ENCODE data around the gene MINDY3. TPM values are rescaled to one million over a fixed set of nuclear protein-coding genes. Genes with fewer than 3 reads are reported as not detected.

The MINDY3 gene
- 31.0 and 31.1 TPM in 2 replicates for total RNA-seq

DNA sequence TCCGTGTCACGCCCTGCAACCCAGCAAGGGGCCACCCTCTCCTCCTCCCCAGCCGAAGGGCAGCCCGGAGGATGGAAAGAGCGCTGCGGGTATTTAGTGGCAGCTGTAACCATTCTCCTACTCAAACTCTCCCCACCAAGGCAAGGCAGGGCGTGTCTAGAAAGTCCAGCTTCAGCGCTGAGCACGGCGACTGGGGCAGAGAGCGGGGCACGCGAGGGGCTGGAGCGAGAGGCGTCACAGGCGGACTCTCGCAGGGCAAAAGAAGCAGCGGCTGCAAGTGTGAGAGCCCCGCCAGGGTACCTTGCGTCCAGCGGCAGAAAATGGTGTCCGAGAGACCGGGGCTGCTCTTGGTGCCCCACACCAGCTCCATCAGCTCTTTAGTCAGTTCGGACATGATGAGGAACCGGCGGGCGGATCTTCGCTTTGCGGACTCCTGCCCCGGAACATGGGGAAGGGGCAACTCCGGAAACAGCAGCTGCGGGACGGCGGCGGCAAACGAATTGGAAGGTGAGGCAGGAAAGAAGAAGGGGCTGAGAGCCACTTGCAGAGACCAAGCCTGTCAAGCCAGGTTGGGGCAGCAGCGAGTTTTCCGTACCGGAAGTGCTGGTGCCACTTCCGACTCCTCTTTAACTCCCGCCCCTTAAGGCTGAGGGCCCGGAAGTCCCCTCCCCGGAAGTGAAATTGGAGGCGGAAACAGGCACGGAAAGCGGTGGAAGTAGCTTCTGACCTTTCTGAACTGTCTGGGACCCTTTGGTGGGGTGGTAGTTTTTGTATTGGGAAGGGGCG, at the start of gene MINDY3:
Gene MINDY3, minus strand, starts transcription at position 602 of the 786 bp plus-strand sequence. Its CDS starts 208 bp downstream, at position 394.

Other genes starting within 250 kb of the MINDY3 start
- gene ITGA8, start 140.6 kb downstream of the MINDY3 start, total RNA-seq, result not detected in 2 replicates

Measured in myometrial cell (primary cell).